Measurements from ENCODE around the gene DMAP1. TPM values are rescaled to one million over a fixed set of nuclear protein-coding genes. Genes with fewer than 3 reads are reported as not detected.

The DMAP1 gene
- total RNA-seq, 1 donor from 2014 or later = 52.4 TPM

GRCh38 chr1:44251989-44252671 lies 38.9 kb downstream of the DMAP1 start:
- intact Hi-C loops (cut with micrococcal nuclease) = loop anchor here (5.0 kb wide), 1 partner anchor 65 kb away; no protein-coding TSS in a partner anchor

GRCh38 chr1:44254392-44254910 lies 41.2 kb downstream of the DMAP1 start:
- intact Hi-C loops (cut with micrococcal nuclease) = loop anchor here (5.0 kb wide), 1 partner anchor 63 kb away; no protein-coding TSS in a partner anchor

- intact Hi-C loops (cut with micrococcal nuclease) = no loop called here
Measured at GRCh38 chr1:44256762-44257554, 43.7 kb downstream of the DMAP1 start.

- intact Hi-C loops (cut with micrococcal nuclease) = no loop called here
Measured at GRCh38 chr1:44259090-44259489, 45.8 kb downstream of the DMAP1 start.

- intact Hi-C loops (cut with micrococcal nuclease) = no loop called here
Measured at GRCh38 chr1:44260792-44261170, 47.5 kb downstream of the DMAP1 start.

GRCh38 chr1:44261171-44261817 lies 48.0 kb downstream of the DMAP1 start:
- intact Hi-C loops (cut with micrococcal nuclease) = no loop called here

- intact Hi-C loops (cut with micrococcal nuclease) = no loop called here
Measured at GRCh38 chr1:44261962-44262361, 48.7 kb downstream of the DMAP1 start.

- intact Hi-C loops (cut with micrococcal nuclease) = no loop called here
Measured at GRCh38 chr1:44262414-44262813, 49.1 kb downstream of the DMAP1 start.

- intact Hi-C loops (cut with micrococcal nuclease) = no loop called here
Measured at GRCh38 chr1:44262816-44263567, 49.7 kb downstream of the DMAP1 start.

GRCh38 chr1:44263568-44264450 lies 50.5 kb downstream of the DMAP1 start:
- intact Hi-C loops (cut with micrococcal nuclease) = no loop called here

- intact Hi-C loops (cut with micrococcal nuclease) = no loop called here
Measured at GRCh38 chr1:44264451-44264771, 51.1 kb downstream of the DMAP1 start.

- intact Hi-C loops (cut with micrococcal nuclease) = no loop called here
Measured at GRCh38 chr1:44265656-44266358, 52.5 kb downstream of the DMAP1 start.

GRCh38 chr1:44266400-44267344 lies 53.4 kb downstream of the DMAP1 start:
- intact Hi-C loops (cut with micrococcal nuclease) = no loop called here

- intact Hi-C loops (cut with micrococcal nuclease) = no loop called here
Measured at GRCh38 chr1:44267438-44267837, 54.2 kb downstream of the DMAP1 start.

GRCh38 chr1:44268054-44268453 lies 54.8 kb downstream of the DMAP1 start:
- intact Hi-C loops (cut with micrococcal nuclease) = no loop called here

Data from T-helper 1 cell treated with Interleukin-12 subunit alpha and Interleukin-12 subunit beta and Interleukin-4 antibody, amounts not matched to agents 30 ng/mL and 1 ng/mL, for 36 hours (primary cell).